Retinal pigment epithelial cell (primary cell): ENCODE measurements around the gene UBE2Z.
"Not testable (repeated sequence)": the region's sequence is repeated elsewhere in the genome, so short reads cannot be mapped to it uniquely, and the experiment has no call there.

Experiments
- DNase-seq: peaks from one replicate; pipeline ENCODE4 v3.0.0-alpha.2; 2010; ENCODE audit warnings: low read depth
- H3K4me3 ChIP-seq: 2 replicates; pipeline ENCODE4 v1.5.1; 2011; ENCODE audit warnings: mild to moderate bottlenecking, low read length, control low read depth, moderate library complexity
- CTCF ChIP-seq: conservative IDR thresholded peaks from 2 replicates; pipeline ENCODE4 v1.5.1; 2011; ENCODE audit warnings: low read depth, low read length, control low read depth, inconsistent platforms

UBE2Z gene

GRCh38 chr17:48871551-48872351 is 36.5 kb upstream of the UBE2Z start:
- no peak overlapping the region for H3K4me3 ChIP-seq
- no peak for DNase-seq
- TF ChIP-seq CTCF, result no peak

- DNase-seq, H3K4me3 ChIP-seq: not testable (repeated sequence)
These were observed 35.8 kb upstream of the UBE2Z start for GRCh38 chr17:48872409-48872808.

- no peak overlapping the region for H3K4me3 ChIP-seq
- no peak for DNase-seq
- no peak for TF ChIP-seq CTCF
These were observed 35.0 kb upstream of the UBE2Z start for GRCh38 chr17:48873209-48873608.

GRCh38 chr17:48873696-48874443 is 34.3 kb upstream of the UBE2Z start:
- H3K4me3 ChIP-seq, result no peak overlapping the region
- no peak for DNase-seq
- no peak for TF ChIP-seq CTCF

- no peak overlapping the region for H3K4me3 ChIP-seq
- peak; percentile 21 for DNase-seq
- peak; percentile 97 for TF ChIP-seq CTCF
These were observed 29.0 kb upstream of the UBE2Z start for GRCh38 chr17:48878920-48879898.

GRCh38 chr17:48882272-48882671 is 25.9 kb upstream of the UBE2Z start:
- TF ChIP-seq CTCF, result no peak
- no peak overlapping the region for H3K4me3 ChIP-seq
- DNase-seq, result no peak

- no peak overlapping the region for H3K4me3 ChIP-seq
- no peak for TF ChIP-seq CTCF
These were observed 25.0 kb upstream of the UBE2Z start for GRCh38 chr17:48883171-48883570.

More at GRCh38 chr17:48883171-48883570, 25.0 kb upstream of the UBE2Z start:
- no peak for DNase-seq
